Measurements from ENCODE around the gene UGT1A9. TPM values are rescaled to one million over a fixed set of nuclear protein-coding genes. Genes with fewer than 3 reads are reported as not detected.

UGT1A9 gene
- total and polyA plus RNA-seq, 2 experiments from 2014 or later = not detected

DNA sequence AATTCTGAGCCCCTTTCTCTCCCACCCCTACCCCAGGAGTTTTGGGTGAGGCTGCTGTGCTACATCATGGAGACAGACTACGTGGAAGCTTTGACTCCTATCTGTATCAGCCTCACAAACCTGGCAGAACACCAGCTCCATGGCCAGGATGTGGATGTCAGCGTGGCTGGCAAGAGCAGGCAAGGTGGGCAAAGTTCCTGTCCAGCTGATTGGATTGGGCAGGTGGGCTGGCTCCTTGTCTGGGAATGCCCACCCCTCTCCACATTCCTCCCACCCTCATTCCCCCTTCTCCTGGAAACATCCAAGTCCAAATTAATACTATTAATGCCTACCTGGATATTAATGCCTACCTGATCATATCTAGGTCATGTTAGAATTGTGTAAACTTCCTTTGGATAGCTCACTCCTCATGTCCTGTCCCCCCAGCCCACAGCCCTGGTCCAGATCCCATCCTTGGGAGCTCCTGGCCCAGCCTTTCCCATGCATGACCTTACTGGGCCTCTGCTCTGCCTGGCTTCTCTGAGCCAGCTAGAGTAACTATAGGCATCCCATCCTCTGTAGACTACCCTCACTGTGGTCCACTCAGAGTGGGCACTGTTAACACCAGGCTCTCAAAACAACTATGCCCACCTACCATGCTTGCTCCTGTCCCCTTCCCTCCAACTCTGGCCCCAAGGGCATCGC lies 130.6 kb downstream of the UGT1A9 start (continued):
- TF ChIP-seq, protein P1, sequence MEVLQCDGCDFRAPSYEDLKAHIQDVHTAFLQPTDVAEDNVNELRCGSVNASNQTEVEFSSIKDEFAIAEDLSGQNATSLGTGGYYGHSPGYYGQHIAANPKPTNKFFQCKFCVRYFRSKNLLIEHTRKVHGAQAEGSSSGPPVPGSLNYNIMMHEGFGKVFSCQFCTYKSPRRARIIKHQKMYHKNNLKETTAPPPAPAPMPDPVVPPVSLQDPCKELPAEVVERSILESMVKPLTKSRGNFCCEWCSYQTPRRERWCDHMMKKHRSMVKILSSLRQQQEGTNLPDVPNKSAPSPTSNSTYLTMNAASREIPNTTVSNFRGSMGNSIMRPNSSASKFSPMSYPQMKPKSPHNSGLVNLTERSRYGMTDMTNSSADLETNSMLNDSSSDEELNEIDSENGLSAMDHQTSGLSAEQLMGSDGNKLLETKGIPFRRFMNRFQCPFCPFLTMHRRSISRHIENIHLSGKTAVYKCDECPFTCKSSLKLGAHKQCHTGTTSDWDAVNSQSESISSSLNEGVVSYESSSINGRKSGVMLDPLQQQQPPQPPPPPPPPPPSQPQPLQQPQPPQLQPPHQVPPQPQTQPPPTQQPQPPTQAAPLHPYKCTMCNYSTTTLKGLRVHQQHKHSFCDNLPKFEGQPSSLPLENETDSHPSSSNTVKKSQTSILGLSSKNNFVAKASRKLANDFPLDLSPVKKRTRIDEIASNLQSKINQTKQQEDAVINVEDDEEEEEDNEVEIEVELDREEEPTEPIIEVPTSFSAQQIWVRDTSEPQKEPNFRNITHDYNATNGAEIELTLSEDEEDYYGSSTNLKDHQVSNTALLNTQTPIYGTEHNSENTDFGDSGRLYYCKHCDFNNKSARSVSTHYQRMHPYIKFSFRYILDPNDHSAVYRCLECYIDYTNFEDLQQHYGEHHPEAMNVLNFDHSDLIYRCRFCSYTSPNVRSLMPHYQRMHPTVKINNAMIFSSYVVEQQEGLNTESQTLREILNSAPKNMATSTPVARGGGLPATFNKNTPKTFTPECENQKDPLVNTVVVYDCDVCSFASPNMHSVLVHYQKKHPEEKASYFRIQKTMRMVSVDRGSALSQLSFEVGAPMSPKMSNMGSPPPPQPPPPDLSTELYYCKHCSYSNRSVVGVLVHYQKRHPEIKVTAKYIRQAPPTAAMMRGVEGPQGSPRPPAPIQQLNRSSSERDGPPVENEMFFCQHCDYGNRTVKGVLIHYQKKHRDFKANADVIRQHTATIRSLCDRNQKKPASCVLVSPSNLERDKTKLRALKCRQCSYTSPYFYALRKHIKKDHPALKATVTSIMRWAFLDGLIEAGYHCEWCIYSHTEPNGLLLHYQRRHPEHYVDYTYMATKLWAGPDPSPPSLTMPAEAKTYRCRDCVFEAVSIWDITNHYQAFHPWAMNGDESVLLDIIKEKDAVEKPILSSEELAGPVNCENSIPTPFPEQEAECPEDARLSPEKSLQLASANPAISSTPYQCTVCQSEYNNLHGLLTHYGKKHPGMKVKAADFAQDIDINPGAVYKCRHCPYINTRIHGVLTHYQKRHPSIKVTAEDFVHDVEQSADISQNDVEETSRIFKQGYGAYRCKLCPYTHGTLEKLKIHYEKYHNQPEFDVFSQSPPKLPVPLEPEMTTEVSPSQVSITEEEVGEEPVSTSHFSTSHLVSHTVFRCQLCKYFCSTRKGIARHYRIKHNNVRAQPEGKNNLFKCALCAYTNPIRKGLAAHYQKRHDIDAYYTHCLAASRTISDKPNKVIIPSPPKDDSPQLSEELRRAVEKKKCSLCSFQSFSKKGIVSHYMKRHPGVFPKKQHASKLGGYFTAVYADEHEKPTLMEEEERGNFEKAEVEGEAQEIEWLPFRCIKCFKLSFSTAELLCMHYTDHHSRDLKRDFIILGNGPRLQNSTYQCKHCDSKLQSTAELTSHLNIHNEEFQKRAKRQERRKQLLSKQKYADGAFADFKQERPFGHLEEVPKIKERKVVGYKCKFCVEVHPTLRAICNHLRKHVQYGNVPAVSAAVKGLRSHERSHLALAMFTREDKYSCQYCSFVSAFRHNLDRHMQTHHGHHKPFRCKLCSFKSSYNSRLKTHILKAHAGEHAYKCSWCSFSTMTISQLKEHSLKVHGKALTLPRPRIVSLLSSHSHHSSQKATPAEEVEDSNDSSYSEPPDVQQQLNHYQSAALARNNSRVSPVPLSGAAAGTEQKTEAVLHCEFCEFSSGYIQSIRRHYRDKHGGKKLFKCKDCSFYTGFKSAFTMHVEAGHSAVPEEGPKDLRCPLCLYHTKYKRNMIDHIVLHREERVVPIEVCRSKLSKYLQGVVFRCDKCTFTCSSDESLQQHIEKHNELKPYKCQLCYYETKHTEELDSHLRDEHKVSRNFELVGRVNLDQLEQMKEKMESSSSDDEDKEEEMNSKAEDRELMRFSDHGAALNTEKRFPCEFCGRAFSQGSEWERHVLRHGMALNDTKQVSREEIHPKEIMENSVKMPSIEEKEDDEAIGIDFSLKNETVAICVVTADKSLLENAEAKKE (CRISPR knock-in tag; IDR thresholded peaks at IDR 0.05) = no peak
- TF ChIP-seq, protein P2, sequence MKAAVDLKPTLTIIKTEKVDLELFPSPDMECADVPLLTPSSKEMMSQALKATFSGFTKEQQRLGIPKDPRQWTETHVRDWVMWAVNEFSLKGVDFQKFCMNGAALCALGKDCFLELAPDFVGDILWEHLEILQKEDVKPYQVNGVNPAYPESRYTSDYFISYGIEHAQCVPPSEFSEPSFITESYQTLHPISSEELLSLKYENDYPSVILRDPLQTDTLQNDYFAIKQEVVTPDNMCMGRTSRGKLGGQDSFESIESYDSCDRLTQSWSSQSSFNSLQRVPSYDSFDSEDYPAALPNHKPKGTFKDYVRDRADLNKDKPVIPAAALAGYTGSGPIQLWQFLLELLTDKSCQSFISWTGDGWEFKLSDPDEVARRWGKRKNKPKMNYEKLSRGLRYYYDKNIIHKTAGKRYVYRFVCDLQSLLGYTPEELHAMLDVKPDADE (IDR thresholded peaks at IDR 0.05) = no peak
- no peak for TF ChIP-seq NANOG (IDR thresholded peaks at IDR 0.05; ENCODE audit: borderline replicate concordance)
- TF ChIP-seq EZH2 (IDR thresholded peaks at IDR 0.05; ENCODE audit: low read depth, unreplicated experiment) = no peak
- no peak for TF ChIP-seq CREB1 (CRISPR knock-in tag; IDR thresholded peaks at IDR 0.05; ENCODE audit: low read depth)
- no peak for TF ChIP-seq STAT1 (IDR thresholded peaks at IDR 0.05; ENCODE audit: unreplicated experiment)
- TF ChIP-seq, protein P3, sequence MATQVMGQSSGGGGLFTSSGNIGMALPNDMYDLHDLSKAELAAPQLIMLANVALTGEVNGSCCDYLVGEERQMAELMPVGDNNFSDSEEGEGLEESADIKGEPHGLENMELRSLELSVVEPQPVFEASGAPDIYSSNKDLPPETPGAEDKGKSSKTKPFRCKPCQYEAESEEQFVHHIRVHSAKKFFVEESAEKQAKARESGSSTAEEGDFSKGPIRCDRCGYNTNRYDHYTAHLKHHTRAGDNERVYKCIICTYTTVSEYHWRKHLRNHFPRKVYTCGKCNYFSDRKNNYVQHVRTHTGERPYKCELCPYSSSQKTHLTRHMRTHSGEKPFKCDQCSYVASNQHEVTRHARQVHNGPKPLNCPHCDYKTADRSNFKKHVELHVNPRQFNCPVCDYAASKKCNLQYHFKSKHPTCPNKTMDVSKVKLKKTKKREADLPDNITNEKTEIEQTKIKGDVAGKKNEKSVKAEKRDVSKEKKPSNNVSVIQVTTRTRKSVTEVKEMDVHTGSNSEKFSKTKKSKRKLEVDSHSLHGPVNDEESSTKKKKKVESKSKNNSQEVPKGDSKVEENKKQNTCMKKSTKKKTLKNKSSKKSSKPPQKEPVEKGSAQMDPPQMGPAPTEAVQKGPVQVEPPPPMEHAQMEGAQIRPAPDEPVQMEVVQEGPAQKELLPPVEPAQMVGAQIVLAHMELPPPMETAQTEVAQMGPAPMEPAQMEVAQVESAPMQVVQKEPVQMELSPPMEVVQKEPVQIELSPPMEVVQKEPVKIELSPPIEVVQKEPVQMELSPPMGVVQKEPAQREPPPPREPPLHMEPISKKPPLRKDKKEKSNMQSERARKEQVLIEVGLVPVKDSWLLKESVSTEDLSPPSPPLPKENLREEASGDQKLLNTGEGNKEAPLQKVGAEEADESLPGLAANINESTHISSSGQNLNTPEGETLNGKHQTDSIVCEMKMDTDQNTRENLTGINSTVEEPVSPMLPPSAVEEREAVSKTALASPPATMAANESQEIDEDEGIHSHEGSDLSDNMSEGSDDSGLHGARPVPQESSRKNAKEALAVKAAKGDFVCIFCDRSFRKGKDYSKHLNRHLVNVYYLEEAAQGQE (IDR thresholded peaks at IDR 0.05; ENCODE audit: unreplicated experiment) = no peak

Data from GM23338 (cell line).